ENCODE data around the gene SPCS2. TPM values are rescaled to one million over a fixed set of nuclear protein-coding genes. Genes with fewer than 3 reads are reported as not detected.
A peak's percentile ranks its signal among the peaks of the same experiment; 100 is the strongest.

SPCS2 gene
- total RNA-seq = 100 to 1,000 TPM; 112 to 114 TPM

GRCh38 chr11:74948898-74949752 is at the start of gene SPCS2, which contains the start of gene XRRA1:
SPCS2 (plus strand) TSS chr11:74949266; CDS start chr11:74949286, 20 bp downstream.
XRRA1 (minus strand) TSS chr11:74949091; CDS start chr11:74940878, 8,213 bp downstream.
- no peaks in the 10 kb centered on the region for H3K9me3 Mint-ChIP-seq
- POLR2A ChIA-PET = interaction anchor here (0.6 to 2.0 kb wide), 8 partner anchors 11 to 1676 kb away, joined by 3 to 15 read pairs (median 5); partner anchors contain the start of gene NEU3
- peaks cover 27% of the 10 kb centered on the region for H3K36me3 Mint-ChIP-seq
- no peaks in the 10 kb centered on the region for H3K27me3 Mint-ChIP-seq
- ATAC-seq (ENCODE audit: low read depth) = peak; percentile 99
- peak; percentile 95 for DNase-seq
- H3K4me1 Mint-ChIP-seq = peaks cover 33% of the 10 kb centered on the region
- peak within 1 kb of the TSS; percentile 93 for H3K4me3 Mint-ChIP-seq
- peak within 1 kb of the TSS; percentile 91 for H3K27ac Mint-ChIP-seq

DNA sequence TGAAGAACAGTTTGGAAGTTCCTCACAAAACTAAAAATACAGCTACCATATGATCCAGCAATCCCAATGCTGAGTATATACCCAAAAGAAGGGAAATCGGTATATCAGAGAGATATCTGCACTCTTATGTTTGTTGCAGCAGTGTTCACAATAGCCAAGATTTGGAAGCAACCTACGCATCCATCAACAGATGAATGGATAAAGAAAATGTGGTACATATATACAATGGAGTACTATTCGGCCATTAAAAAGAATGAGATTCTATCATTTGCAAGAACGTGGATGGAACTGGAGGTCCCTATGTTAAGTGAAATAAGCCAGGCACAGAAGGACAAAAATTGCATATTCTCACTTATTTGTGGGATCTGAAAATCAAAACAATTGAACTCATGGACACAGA is 46.7 kb upstream of the SPCS2 start:
- DNase-seq (no peak), ATAC-seq (ENCODE audit: low read depth) (no peak)
- Mint-ChIP-seq H3K4me1 (peaks cover 3% of the 10 kb centered on the region), H3K4me3 (no peak overlapping the region), H3K36me3 (peaks cover 62% of the 10 kb centered on the region), H3K27me3 (no peaks in the 10 kb centered on the region), H3K9me3 (peaks cover 14% of the 10 kb centered on the region), H3K27ac (no peak overlapping the region)
- POLR2A ChIA-PET = no interaction called here

- H3K27ac Mint-ChIP-seq = peak overlapping the region; percentile 28
- peaks cover 6% of the 10 kb centered on the region for H3K4me1 Mint-ChIP-seq
- no peak overlapping the region for H3K4me3 Mint-ChIP-seq
- POLR2A ChIA-PET = no interaction called here
- DNase-seq = no peak
- no peak for ATAC-seq (ENCODE audit: low read depth)
- H3K9me3 Mint-ChIP-seq = peaks cover 3% of the 10 kb centered on the region
- H3K36me3 Mint-ChIP-seq = peaks cover 57% of the 10 kb centered on the region
- H3K27me3 Mint-ChIP-seq = no peaks in the 10 kb centered on the region
These were observed 43.7 kb upstream of the SPCS2 start for GRCh38 chr11:74905326-74905725.

DNA sequence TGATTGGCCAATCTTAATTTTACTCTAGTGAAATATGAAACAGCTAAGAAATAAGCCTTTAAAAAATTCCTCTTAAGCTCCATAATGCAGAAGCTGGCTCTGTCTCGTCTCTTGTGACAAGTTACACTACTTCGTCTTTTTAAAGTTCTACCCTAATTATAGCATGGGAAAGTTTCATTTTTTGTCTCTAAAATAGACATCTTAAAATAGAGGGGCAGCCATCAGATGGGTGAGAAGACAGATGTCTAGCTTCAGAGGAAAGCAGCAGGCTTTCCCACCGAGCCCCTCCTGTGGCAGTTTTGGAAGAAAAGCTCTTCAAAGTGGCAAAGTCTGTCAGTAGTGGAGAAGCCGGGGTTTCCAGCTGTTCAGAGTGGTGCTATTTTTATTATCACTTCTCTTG is 39.7 kb upstream of the SPCS2 start:
- no peak for ATAC-seq (ENCODE audit: low read depth)
- POLR2A ChIA-PET = no interaction called here
- no peak overlapping the region for H3K27ac Mint-ChIP-seq
- DNase-seq = no peak
- H3K4me1 Mint-ChIP-seq = peaks cover 9% of the 10 kb centered on the region
- peaks cover 45% of the 10 kb centered on the region for H3K36me3 Mint-ChIP-seq
- H3K4me3 Mint-ChIP-seq = no peak overlapping the region
- H3K9me3 Mint-ChIP-seq = no peaks in the 10 kb centered on the region
- H3K27me3 Mint-ChIP-seq = no peaks in the 10 kb centered on the region

DNA sequence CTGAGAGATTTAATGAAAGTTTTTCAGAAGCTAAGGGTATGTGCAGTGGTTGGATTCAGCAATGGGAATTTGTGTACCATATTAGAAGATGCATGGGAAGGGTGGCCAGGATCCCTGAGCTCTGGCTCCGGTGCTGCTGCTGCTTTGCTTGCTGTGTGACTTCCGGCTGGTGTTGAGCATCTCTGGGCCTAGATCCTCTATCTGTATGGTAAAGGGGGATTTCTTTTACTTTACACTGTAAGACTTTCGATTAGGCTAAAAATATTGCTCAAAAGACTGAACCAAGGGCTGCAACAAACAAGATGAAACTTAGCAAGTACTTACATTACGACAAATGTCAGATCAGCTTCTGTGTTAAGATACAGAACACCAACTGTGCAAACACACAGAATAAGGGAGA is 39.3 kb upstream of the SPCS2 start:
- H3K4me3 Mint-ChIP-seq = no peak overlapping the region
- POLR2A ChIA-PET = no interaction called here
- H3K36me3 Mint-ChIP-seq = peaks cover 49% of the 10 kb centered on the region
- DNase-seq = no peak
- peaks cover 9% of the 10 kb centered on the region for H3K4me1 Mint-ChIP-seq
- no peak for ATAC-seq (ENCODE audit: low read depth)
- H3K27me3 Mint-ChIP-seq = no peaks in the 10 kb centered on the region
- no peak overlapping the region for H3K27ac Mint-ChIP-seq
- H3K9me3 Mint-ChIP-seq = no peaks in the 10 kb centered on the region

DNA sequence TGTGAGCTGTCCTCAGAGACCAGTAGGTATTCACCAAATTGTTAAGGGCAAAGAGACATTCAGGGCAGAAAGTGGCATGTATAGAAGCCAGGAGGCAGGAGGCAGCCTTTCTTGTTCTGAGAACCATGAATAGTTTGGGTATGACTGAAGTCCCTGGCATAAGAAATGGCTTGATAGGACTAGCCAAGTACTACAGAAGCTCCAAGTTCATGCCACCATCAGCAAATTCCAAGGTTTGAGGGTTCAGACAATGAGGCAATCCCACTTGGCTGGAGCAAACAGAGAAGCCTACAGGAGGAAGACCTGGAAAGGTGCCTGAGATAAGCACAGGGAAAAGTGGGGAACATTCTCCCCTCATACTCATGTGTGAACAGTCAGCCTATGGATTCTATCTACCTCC is 25.9 kb upstream of the SPCS2 start:
- DNase-seq = no peak
- Mint-ChIP-seq H3K27ac (no peak overlapping the region), H3K4me3 (no peak overlapping the region), H3K4me1 (peaks cover 18% of the 10 kb centered on the region), H3K36me3 (peaks cover 42% of the 10 kb centered on the region), H3K27me3 (no peaks in the 10 kb centered on the region), H3K9me3 (no peaks in the 10 kb centered on the region)
- POLR2A ChIA-PET = interaction anchor here (0.7 kb wide), 1 partner anchor 79 kb away, joined by 3 read pairs; no protein-coding TSS in a partner anchor
- ATAC-seq (ENCODE audit: low read depth) = no peak

DNA sequence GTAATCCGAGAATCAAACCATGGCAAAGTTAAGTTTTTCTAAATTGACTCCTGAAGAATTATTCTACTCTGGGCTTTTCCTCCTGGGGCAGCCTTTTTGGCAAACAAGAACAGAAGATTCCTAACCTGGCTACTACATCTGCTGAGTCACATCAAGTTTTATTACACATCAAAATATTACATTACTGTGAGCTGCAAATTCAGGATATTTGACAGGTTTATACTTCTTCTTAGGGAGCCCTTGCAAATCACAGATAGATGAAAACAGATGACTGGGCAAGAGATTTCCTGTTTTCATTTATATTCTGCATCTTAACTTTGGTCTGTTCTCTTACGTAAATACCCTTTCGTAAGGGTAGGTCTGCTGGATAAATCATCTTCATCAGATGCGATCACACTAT is 23.8 kb upstream of the SPCS2 start:
- Mint-ChIP-seq H3K9me3 (no peaks in the 10 kb centered on the region), H3K27ac (peak overlapping the region; percentile 71), H3K27me3 (no peaks in the 10 kb centered on the region), H3K4me3 (peak overlapping the region; percentile 6), H3K4me1 (peaks cover 18% of the 10 kb centered on the region), H3K36me3 (peaks cover 23% of the 10 kb centered on the region)
- ATAC-seq (ENCODE audit: low read depth) = no peak
- DNase-seq = no peak
- POLR2A ChIA-PET = interaction anchor here (1.8 kb wide), 1 partner anchor 24 kb away, joined by 9 read pairs; the partner anchor contains the start of genes SPCS2 and XRRA1

- Mint-ChIP-seq H3K4me3 (peak overlapping the region; percentile 60), H3K27ac (peak overlapping the region; percentile 71), H3K27me3 (no peaks in the 10 kb centered on the region), H3K9me3 (no peaks in the 10 kb centered on the region), H3K4me1 (peaks cover 18% of the 10 kb centered on the region), H3K36me3 (peaks cover 19% of the 10 kb centered on the region)
- peak; percentile 51 for DNase-seq
- peak; percentile 85 for ATAC-seq (ENCODE audit: low read depth)
- POLR2A ChIA-PET = interaction anchor here (0.7 to 1.8 kb wide), 3 partner anchors 22 to 177 kb away, joined by 3 to 9 read pairs (median 3); partner anchors contain the start of genes SPCS2 and XRRA1
These were observed 22.6 kb upstream of the SPCS2 start for GRCh38 chr11:74926304-74927030.

DNA sequence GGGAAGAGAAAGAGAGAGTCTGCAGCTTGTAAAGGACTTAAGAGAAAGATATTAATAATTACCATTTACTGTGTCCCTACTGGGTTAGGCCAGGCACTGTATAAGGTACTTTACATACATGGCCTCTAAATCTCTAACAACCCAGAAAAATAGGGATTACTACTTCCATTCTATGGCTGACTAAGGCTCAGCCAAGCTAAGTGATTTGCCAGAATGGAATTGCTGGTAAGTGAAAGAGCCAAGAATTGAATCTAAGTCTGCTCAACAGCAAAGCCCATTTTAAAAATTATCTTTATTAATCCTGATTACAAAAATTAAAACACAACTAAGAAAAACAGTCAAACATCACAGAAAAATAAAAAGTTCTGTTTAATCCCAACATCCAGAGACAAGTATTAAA is 21.6 kb upstream of the SPCS2 start:
- ATAC-seq (ENCODE audit: low read depth) (no peak), DNase-seq (no peak)
- Mint-ChIP-seq H3K4me1 (peaks cover 22% of the 10 kb centered on the region), H3K4me3 (no peak overlapping the region), H3K36me3 (peaks cover 18% of the 10 kb centered on the region), H3K9me3 (no peaks in the 10 kb centered on the region), H3K27ac (peak overlapping the region; percentile 47), H3K27me3 (no peaks in the 10 kb centered on the region)
- POLR2A ChIA-PET = interaction anchor here (0.7 to 1.2 kb wide), 2 partner anchors 21 to 178 kb away, joined by 3 read pairs; partner anchors contain the start of genes SPCS2 and XRRA1

DNA sequence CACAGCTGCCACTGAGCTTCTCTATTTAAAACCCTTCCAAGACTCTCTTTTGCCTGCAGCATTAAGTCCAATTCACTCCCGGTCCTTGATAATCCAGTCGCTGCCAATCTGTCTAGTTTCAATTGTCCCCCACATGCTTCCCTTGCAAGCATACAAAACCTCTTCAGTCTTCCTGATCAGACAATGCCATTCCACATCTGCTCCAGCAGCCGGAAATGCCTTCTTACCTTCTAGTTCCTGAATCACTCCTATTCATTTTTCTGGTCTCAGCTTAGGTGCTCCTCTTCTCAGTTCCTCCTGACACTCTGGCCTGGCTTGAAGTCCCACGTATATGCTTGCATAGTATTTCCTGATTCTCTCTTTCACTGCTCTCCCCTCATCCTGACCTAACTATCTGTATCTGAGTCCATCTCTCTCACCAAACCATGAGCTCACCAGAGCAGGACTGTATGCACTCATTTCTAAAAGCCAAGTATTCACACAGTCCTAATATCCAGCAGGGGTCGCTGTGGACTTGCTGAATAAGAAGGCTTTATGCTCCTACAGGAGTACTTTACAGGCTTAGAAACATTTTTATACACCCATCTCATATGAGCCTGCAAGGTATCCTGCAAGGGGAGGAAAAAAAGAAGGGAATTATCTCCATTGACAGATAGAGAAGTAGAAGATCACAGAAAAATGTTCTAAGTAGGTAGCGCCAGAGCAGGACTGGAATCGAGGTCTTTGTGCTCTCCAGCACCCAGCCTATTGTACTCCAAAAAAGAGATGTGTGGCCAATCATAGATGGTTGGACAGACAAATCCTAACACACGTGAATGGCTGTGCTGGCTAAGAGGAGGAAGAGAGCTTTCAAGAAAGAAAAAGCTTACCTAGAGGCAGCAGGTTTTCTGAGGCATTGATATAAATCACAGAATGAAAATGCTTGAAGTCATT is 19.4 kb upstream of the SPCS2 start:
- H3K27ac Mint-ChIP-seq = no peak overlapping the region
- H3K36me3 Mint-ChIP-seq = peaks cover 24% of the 10 kb centered on the region
- H3K9me3 Mint-ChIP-seq = no peaks in the 10 kb centered on the region
- no peak for DNase-seq
- H3K4me3 Mint-ChIP-seq = no peak overlapping the region
- peak; percentile 49 for ATAC-seq (ENCODE audit: low read depth)
- peaks cover 37% of the 10 kb centered on the region for H3K4me1 Mint-ChIP-seq
- POLR2A ChIA-PET = interaction anchor here (1.2 to 1.4 kb wide), 2 partner anchors 19 to 311 kb away, joined by 4 read pairs; partner anchors contain the start of genes SPCS2, TPBGL and XRRA1
- no peaks in the 10 kb centered on the region for H3K27me3 Mint-ChIP-seq

DNA sequence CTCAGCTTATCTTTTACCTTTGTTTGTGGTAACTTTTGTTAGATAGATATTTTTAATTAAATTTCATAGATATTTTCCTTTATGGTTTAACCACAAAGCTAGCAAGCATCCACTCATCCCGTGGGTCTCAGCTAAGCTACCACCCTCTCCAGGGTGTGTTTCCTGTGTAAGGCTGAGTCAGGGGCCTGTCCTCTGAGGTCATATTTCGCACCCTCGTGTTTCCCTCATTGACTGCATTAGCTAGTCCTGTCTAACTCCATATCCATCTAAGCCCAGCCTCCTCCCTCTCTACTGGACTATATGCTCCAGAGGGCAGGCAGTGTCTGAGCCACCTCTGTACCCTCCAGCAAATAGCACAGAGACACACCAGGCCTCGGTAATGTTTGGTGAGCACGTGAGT is 16.9 kb upstream of the SPCS2 start:
- H3K4me3 Mint-ChIP-seq = peak overlapping the region; percentile 9
- ATAC-seq (ENCODE audit: low read depth) (peak; percentile 37), DNase-seq (no peak)
- H3K27me3 Mint-ChIP-seq = no peaks in the 10 kb centered on the region
- H3K4me1 Mint-ChIP-seq = peaks cover 21% of the 10 kb centered on the region
- H3K36me3 Mint-ChIP-seq = peaks cover 34% of the 10 kb centered on the region
- H3K9me3 Mint-ChIP-seq = no peaks in the 10 kb centered on the region
- H3K27ac Mint-ChIP-seq = peak overlapping the region; percentile 48
- POLR2A ChIA-PET = interaction anchor here (2.7 kb wide), 1 partner anchor 17 kb away, joined by 15 read pairs; the partner anchor contains the start of genes SPCS2 and XRRA1

GRCh38 chr11:74932797-74933196 is 16.3 kb upstream of the SPCS2 start:
- Mint-ChIP-seq H3K27me3 (no peaks in the 10 kb centered on the region), H3K4me1 (peaks cover 21% of the 10 kb centered on the region), H3K36me3 (peaks cover 37% of the 10 kb centered on the region), H3K27ac (peak overlapping the region; percentile 71), H3K9me3 (no peaks in the 10 kb centered on the region), H3K4me3 (peak overlapping the region; percentile 7)
- DNase-seq (no peak), ATAC-seq (ENCODE audit: low read depth) (peak; percentile 69)
- POLR2A ChIA-PET = interaction anchor here (0.7 to 2.7 kb wide), 3 partner anchors 16 to 746 kb away, joined by 3 to 15 read pairs (median 4); partner anchors contain the start of genes SPCS2 and XRRA1

All from activated naive CD8-positive, alpha-beta T cell treated with anti-CD3 and anti-CD28 coated beads, Interleukin-2, amount 10 ng/mL, durations not matched to agents 7 days and 5 days (primary cell).